COLO829 (cell line): ENCODE measurements around the gene ANTXR1.

Source experiments
- DNase-seq: peaks from one replicate; pipeline ENCODE4 v3.0.0; 2012; ENCODE audit warnings: low spot score

Gene ANTXR1

DNA sequence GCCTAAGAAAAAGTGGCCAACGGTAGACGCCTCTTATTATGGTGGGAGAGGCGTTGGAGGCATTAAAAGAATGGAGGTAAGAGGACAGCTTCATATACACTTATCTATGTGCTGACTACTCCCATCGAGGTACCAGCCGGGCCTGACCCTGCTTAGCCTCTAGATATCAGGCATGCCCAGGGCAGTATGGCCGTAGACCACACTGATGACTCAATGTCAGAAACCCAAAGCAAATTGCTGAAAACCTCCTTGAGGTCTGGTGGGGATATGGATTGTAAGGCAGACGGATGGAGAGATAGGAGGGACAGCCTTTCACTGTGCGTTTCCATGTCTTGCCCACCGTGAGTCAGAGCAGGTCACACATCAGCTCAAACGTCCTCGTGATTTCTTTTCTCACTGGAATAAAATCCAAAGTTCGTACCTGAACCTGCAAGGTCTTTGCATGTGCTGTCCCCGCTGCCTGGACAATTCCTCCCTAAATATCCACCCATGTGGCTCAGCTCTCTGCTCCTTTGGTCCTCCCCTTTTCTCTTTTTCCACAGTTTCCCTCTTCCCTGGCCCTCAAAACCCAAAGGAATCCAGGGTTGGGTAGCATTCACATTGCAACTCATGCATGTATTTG is 168.9 kb downstream of the ANTXR1 start:
- DNase-seq, result no peak

GRCh38 chr2:69183659-69184058 is 170.7 kb downstream of the ANTXR1 start:
- no peak for DNase-seq

DNA sequence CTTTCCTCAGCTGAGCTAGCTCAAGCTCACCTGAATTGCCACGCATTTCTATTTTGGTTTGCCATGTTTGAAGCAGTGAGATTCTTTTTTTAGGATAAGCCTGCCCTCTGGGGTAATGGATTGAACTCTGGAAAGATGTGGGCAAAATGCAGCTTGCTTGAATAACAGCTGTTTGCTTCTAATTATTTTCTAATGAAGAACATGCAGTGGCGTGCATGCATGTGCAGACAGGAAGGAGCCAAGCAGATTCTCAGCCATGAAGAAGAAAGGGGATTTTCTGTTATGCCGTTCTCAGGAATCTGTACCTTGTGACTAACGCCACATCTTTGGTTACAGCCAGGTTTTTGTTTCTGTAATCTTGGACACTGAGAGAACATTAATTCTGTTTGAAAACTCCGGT is 171.2 kb downstream of the ANTXR1 start:
- peak; percentile 17 for DNase-seq

DNA sequence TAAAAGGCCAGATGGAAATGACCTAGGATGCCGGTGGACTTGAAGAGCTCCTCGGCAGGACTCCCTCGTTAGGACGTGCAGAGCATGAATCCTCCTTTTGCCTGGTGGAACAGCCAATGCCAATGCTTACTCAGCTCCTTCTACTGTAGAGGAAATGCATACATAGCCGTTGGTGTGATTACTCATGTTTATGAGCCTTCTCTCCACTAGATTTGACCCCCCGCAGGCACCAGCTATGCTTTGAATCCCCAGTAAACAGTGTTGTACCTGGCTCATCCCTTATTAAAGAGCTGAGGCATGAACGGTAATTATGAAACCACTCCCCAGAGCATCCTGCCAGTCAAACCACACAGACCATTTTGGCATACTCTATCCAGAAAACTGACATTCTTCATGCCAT is 172.8 kb downstream of the ANTXR1 start:
- no peak for DNase-seq

DNA sequence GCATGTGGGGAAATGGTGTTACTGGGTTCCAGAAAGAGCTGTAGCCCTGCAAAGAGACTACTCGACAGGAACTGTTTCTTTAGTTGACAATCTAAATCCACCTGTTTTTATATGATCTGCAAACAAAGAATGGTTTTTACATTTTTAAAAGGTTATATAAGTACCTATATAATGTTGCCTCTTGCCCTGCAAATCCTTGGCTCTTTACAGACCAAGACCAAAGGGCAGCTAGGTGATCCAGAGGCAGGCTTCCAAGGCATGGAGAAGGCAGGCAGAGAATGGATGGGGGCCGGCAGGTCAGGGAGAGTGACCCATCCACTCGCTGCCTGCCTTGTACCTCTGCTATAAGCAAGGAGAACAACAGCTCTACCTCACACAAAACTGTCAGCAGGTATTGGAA is 173.6 kb downstream of the ANTXR1 start:
- DNase-seq, result no peak

DNA sequence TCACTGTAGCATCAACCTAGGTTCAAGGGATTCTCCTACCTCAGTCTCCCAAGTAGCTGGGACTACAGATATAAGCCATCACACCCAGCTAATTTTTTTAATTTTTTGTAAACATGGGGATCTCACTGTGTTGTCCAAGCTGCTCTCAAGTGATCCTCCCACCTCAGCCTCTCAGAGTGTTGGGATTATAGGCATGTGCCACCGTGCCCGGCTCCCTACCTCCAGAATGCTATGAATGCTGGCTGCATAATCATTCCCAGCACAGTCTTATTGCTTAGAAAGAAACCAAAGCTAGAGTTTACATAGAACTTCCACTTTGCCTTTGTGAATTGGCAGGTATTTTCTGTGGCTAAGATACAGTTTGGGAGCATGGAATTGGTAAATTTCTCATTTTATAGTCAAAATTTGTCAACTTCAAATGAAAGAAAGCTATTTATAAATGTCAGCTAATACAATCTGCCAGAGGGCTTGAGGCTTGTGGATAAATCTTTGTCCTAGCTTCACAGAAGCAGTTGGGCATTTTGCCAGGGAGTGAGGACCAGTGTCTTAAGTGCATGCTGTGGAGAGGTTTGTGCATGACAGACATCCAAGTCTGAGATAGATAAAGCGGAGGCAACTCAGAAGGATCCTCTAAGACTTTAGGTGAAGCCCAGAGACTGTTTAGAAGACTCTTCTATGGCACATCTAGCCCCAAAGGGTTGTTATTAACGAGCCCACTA is 175.4 kb downstream of the ANTXR1 start:
- DNase-seq, result no peak

DNA sequence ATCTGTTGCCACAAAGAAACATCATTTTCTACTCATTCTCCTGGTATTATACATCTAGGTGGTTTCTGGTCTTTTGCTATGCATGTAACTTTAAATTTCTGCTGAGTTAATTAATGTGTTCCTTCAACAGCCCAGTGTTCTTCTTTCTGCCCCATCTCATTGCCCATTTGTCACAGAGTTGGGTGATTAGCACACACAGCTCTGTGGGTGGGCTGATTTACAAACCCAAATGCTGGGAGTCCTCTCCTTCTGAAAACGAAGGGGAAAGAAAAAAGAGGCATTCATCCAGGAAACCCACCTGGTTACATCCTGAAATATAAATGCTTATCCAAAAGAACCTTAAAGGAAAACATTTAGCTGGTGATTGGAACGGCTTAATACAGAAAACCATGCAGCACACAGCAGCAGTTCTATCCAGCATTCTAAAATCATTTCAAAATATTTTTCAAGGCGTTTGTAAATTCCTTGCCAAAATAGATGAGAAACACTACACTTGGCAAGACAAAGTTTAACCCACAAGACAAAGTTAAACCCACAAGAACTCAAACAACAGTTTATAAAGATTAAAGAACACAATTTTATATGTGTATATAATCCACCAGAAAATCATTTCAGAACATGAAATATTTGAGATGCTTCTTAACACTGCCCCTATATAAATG is 177.9 kb downstream of the ANTXR1 start:
- no peak for DNase-seq

- DNase-seq, result no peak
Measured at GRCh38 chr2:69191634-69192033, 178.7 kb downstream of the ANTXR1 start.

DNA sequence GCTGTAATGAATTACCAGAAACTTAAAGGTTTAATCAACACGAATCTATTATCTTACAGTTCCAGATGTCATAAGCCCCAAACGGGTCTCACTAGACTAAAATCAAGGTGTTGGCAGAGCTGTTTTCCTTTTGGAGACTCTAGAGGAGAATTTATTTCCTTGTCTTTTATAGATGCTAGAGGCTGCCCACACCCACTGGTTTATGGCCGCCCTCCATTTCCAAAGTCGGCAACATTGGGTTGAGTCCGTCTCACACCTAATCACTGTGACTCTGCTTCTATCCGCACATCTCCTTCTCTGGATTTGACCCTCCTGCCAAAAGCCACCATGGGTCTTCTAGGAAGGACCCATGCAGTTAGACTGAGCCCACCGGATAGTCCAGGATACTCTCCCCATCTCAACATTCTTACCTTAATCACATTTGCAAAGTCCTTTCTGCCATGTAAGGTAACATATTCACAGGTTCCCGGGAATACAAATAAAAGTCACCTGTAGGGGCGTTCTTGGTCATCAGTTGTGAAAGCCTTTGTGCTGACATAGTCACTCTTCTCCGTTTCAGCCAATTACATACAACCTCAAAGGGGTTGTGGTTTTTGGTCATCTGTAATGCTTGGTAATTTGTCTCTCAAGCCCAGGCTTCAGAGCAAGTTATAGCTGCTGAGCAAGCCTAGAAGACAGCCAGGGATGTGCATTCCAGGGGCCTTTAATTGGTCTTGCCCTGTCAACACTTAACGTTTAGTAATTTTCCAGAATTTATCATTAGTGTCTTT is 179.4 kb downstream of the ANTXR1 start:
- no peak for DNase-seq

DNA sequence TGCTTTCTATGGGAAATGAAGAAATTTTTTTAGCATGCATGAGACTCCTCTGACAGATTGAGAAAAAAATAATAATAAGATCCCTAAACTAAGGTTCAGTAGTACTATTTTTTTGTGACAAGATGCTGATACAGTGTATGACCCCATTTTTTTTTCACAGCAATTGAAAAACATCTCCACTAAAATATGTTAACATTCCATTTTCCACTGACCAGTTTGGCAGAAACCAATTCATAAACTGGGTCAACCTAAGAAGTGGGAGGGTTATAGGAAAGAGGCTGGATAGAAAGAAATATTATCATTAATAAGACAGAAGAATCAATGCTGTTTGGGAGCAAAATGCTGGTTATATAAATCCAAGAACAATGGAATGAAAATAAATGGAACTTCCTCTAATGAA is 182.7 kb downstream of the ANTXR1 start:
- DNase-seq, result no peak

GRCh38 chr2:69196327-69197117 is 183.5 kb downstream of the ANTXR1 start:
- DNase-seq, result no peak

DNA sequence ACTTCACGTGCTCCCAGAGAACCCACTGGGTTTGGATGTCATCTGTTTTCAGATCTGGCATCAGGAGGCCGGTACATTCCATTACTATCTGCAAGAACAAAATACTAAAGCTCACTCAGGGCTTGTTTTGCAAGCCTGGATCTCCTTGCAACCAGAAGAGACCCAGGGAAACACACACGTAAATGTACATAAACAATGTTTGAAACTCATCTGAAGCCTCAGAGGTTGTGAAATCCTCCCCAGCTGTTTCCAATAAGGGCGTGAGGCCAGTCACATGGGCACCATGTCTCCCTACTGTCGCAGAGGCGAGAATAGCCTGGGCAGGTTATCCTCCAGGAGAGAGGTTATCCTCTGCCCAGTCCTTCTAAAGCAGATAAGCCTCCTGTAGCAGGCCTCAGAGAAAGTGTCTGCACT is 187.1 kb downstream of the ANTXR1 start:
- no peak for DNase-seq

- DNase-seq, result no peak
Measured at GRCh38 chr2:69201259-69201658, 188.3 kb downstream of the ANTXR1 start.

DNA sequence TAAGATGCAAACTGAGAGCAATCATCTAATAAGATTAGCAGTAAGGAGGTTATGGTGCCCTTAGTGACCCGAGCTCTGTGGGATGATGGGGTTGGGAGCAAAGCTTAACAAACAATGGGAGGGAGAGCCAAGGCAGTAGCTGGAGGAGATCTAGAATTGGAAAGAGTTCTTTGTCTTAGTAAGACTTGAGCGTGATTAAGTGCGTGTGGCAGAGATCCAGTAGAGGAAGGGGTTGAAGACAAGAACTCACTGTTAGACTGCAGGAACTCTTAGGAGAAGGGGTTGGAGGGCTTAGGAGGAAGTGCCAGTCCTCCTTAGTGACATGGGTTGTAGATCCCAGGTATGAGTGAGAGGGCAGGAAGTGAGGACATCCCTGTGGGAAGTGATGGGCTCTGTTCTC is 189.3 kb downstream of the ANTXR1 start:
- DNase-seq, result peak; percentile 15

DNA sequence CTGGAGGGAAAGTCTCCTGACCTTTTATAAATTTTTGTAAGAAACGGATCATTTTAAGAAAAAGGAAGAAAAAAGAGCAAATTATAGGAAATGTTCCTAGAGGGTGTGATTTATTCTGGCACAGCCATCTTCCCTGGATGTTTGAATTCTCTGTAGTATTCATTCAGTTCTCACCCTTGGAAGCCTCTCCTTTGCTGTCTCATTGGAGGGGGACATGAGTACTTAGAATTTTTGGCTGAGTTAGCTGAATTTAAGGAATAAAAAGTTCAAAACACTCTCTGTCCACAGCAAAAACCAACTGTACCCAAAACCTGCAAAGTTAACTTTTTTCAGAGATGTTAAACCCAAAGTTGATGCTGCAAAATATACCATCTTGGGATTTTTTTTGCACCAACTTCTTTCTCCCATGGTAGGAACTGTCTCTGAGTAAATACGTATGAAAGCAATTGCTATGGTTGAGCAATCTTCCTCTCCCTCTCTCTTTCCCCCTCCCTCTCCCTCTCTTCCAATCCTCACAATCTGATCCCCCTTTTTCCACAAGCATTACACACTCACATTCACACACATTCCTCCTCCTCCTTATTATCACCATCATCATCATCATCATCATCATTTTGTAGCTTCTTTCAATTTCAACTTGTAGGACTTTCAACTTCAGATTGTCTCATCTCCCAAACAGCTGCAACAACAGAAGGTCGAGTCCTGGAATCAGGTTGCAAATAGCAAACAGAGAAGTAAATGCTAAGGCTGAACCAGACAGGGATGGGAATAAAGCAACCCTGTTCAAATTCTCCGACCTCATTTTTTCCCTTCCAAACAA is 190.4 kb downstream of the ANTXR1 start:
- no peak for DNase-seq

DNA sequence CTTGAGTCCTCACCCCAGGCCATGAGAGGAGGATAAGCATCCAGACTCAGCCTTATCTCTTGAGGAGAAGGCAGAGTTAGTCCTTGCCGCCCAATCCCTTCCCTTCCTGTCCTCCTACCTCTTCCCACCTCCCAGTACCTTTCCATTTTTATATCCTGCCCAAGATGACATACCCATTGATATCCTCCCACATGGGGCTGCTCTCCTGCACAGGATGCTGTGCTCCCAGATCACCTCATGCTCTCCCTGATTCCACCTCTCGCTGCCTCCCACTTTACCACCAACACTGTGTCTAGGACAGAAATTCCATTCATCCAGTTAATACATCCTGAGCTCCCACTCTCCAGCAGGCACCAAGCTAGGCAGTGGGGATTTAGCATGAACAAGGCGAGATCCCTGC is 191.7 kb downstream of the ANTXR1 start:
- no peak for DNase-seq

DNA sequence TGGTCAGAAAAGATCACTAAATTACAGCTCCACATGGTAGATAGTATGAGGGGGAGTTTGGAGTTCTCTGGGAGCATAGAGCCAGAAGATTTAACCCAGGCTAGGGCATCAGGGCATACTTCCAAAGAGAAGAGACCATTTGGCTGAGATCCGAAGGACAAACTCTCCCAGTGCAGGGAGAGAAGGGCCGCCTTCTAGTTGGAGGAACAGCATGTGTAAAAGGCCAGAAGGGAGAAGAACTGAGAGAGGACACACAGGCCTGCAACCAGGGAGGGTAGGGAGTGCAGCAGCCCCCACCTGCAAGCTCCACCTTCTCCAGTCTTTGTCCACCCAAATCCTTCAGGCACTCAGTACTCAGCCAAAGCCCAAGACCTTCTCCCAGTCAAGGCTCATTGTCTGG is 192.1 kb downstream of the ANTXR1 start:
- DNase-seq, result no peak

DNA sequence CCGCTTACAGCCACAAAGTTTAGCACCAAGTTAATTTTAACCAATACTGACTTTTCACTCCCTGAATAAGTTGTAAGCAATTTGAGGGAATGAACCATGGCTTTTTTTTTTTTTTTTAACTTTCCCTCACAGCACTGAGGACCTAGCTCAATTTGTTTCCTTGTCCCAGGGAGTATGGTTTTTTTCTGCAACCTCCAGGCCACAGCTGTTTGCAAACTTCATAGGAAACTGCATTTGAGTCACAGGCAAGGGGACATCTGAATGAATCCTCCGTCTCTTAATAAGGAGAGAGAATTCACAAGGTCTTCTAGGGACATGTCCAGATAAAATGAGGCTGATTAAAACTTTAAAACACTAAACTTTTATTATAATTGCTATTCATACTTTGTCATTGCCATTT is 192.5 kb downstream of the ANTXR1 start:
- no peak for DNase-seq

DNA sequence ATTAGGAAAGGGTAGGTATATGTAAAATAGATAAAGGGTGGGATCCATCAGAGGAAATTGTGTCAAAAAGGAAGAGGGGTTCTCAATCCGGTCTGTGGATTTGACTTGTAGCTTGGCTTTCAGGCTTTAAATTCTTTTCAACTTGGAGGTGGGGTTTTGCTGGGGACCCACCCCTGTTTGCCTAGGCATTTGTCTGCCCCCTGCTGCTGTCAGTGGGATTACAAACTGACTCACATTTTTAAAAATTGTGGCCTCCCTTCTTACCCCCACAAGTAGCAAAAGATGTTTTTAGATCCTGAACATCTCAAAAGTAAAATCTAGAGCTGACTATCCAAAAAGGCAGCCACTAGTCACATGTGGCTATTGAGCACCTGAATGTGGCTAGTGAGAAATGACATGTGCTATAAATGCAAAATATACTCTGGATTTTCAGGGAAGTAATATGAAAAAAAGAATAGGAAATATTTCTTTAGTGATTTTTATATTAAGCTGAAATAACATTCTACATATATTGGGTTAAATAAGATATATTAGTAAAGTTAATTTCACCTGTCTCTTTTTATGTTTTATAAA is 195.1 kb downstream of the ANTXR1 start:
- DNase-seq, result no peak

GRCh38 chr2:69209482-69209881 is 196.5 kb downstream of the ANTXR1 start:
- DNase-seq, result no peak

DNA sequence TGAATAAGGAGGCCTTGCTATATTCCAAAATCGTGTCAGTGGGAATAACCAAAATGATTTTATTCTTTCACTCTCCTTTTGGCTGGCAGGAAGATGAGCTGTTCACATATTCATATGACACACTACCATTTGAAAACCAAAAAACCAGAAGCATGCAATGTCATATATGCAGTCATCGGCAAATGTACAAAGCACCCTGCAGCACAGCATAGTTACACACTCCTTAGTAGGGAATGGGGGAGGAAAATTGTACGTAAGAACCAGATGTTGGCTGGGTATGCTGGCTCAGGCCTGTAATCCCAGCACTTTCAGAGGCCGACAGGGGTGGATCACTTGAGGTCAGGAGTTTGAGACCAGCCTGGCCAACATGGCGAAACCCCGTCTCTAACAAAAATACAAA is 197.4 kb downstream of the ANTXR1 start:
- no peak for DNase-seq
